Caco-2 (cell line): Measurements from ENCODE around the gene ATF4. TPM values are rescaled to one million over a fixed set of nuclear protein-coding genes. Genes with fewer than 3 reads are reported as not detected.

Experiments used
- Bru-seq: library from RNA; stranded (reverse); fragments of 400-500 nt; gene quantifications from one replicate; lab custom pipeline; 2021; lab: Mats Ljungman, UMichigan
- BruChase-seq, 2 experiments: library from RNA; stranded (reverse); fragments of 400-500 nt; gene quantifications; one replicate each; lab custom pipeline; 2021; lab: Mats Ljungman, UMichigan
- BruUV-seq: library from RNA; stranded (reverse); fragments of 400-500 nt; replicated peaks from 2 replicates; lab custom pipeline; 2021; lab: Mats Ljungman, UMichigan
- CTCF ChIA-PET: fragments of 300-600 bp; sonication (Branson Sonifier 250); formaldehyde crosslinking; loops from one replicate; lab custom pipeline; 2022; ENCODE audit warnings: antibody characterized with exemption; lab: Charles Lee
- POLR2A ChIA-PET: fragments of 300-600 bp; sonication (Branson Sonifier 250); formaldehyde crosslinking; loops from one replicate; lab custom pipeline; 2022; ENCODE audit warnings: antibody characterized with exemption; lab: Charles Lee
- DNase-seq, 2 experiments: peaks; one replicate each; pipeline versions ENCODE4 v3.0.0 to v3.0.0-alpha.2; 2020 to 2022
- H3K27me3 ChIP-seq: replicated peaks from 2 replicates; pipeline ENCODE4 v1.6.0; 2011; ENCODE audit warnings: low read length; ENCODE audit not compliant: control insufficient read depth, insufficient read depth
- H3K36me3 ChIP-seq: 2 replicates; pipeline ENCODE4 v1.5.1; 2011; ENCODE audit warnings: low read length; ENCODE audit not compliant: control insufficient read depth, insufficient read depth
- H3K4me1 ChIP-seq: fragments of 250-450 bp; sonication (Bioruptor Pico); 2 replicates; pipeline ENCODE4 v1.5.1; 2020; ENCODE audit warnings: mild to moderate bottlenecking
- H3K4me3 ChIP-seq: 2 replicates; pipeline ENCODE4 v1.5.1; 2011; ENCODE audit warnings: low read depth, mild to moderate bottlenecking, control low read depth, low read length
- H3K9me3 ChIP-seq: fragments of 250-450 bp; sonication (Bioruptor Pico); 2 replicates; pipeline ENCODE4 v1.5.1; 2020; ENCODE audit warnings: mild to moderate bottlenecking, moderate library complexity
- H3K27ac Mint-ChIP-seq: one replicate; pipeline ENCODE4 v1.8.0; 2022; ENCODE audit warnings: mixed read lengths; ENCODE audit not compliant: unreplicated experiment
- H3K27me3 Mint-ChIP-seq: one replicate; pipeline ENCODE4 v1.8.0; 2022; ENCODE audit warnings: mixed read lengths; ENCODE audit not compliant: insufficient read depth, unreplicated experiment
- H3K36me3 Mint-ChIP-seq: one replicate; pipeline ENCODE4 v1.8.0; 2022; ENCODE audit warnings: mild to moderate bottlenecking, mixed read lengths; ENCODE audit not compliant: insufficient read depth, unreplicated experiment
- H3K4me1 Mint-ChIP-seq: one replicate; pipeline ENCODE4 v1.8.0; 2022; ENCODE audit warnings: low read depth, mixed read lengths; ENCODE audit not compliant: unreplicated experiment
- H3K4me3 Mint-ChIP-seq: one replicate; pipeline ENCODE4 v1.8.0; 2022; ENCODE audit warnings: mild to moderate bottlenecking, moderate library complexity, mixed read lengths; ENCODE audit not compliant: unreplicated experiment
- H3K9me3 Mint-ChIP-seq: one replicate; pipeline ENCODE4 v1.8.0; 2022; ENCODE audit warnings: mixed read lengths; ENCODE audit not compliant: unreplicated experiment
- intact Hi-C: fragments of 100-400 bp; cut with micrococcal nuclease; formaldehyde crosslinking; loops from one replicate; pipeline ENCODE4 v1.10.0; 2022; ENCODE audit not compliant: unreplicated experiment
- long read RNA-seq: library from polyadenylated mRNA; stranded (forward); transcript quantifications from one replicate; pipeline ENCODE4 v2.0.0, GENCODE V29; 2022
- total RNA-seq: library from RNA; stranded (reverse); gene quantifications from 2 replicates; pipeline ENCODE4 v1.2.3, GENCODE V29; 2022
- TF ChIP-seq, protein P1 (sequence below), 2 experiments: fragments of 200-600 bp in 1 of 2; IDR thresholded peaks; 1 replicate in 1 of 2; 2 replicates in 1 of 2; pipeline versions ENCODE4 v1.5.1 to v1.8.0; 2011 to 2022; ENCODE audit warnings: antibody characterized with exemption in 1 of 2, control low read depth in 1 of 2, inconsistent platforms in 1 of 2, low read depth in 1 of 2, low read length in 1 of 2, mild to moderate bottlenecking in 1 of 2, moderate library complexity in 1 of 2; ENCODE audit not compliant: insufficient read depth in 1 of 2, severe bottlenecking in 1 of 2, unreplicated experiment in 1 of 2

Gene ATF4, protein sequence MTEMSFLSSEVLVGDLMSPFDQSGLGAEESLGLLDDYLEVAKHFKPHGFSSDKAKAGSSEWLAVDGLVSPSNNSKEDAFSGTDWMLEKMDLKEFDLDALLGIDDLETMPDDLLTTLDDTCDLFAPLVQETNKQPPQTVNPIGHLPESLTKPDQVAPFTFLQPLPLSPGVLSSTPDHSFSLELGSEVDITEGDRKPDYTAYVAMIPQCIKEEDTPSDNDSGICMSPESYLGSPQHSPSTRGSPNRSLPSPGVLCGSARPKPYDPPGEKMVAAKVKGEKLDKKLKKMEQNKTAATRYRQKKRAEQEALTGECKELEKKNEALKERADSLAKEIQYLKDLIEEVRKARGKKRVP
- total RNA-seq (610 and 647 TPM in 2 replicates), Bru-seq, nascent RNA (percentile 100 among the genes with signal in this experiment), BruChase-seq, experiment 1, labeled RNA remaining after a 2-hour chase (percentile 100 among the genes with signal in this experiment), BruChase-seq, experiment 2, labeled RNA remaining after a 6-hour chase (percentile 100 among the genes with signal in this experiment)
- long read RNA-seq, transcript ATF4-202 (3 exons, 1,419 nt), result major isoform, 268 of 432 reads
- long read RNA-seq, transcript ATF4-201 (2 exons, 2,019 nt), result minor isoform, 13 of 432 reads
- long read RNA-seq, partial matches to known transcripts, result 0 of 432 reads
- long read RNA-seq, other reads (novel, unspliced or antisense), result 151 of 432 reads

DNA sequence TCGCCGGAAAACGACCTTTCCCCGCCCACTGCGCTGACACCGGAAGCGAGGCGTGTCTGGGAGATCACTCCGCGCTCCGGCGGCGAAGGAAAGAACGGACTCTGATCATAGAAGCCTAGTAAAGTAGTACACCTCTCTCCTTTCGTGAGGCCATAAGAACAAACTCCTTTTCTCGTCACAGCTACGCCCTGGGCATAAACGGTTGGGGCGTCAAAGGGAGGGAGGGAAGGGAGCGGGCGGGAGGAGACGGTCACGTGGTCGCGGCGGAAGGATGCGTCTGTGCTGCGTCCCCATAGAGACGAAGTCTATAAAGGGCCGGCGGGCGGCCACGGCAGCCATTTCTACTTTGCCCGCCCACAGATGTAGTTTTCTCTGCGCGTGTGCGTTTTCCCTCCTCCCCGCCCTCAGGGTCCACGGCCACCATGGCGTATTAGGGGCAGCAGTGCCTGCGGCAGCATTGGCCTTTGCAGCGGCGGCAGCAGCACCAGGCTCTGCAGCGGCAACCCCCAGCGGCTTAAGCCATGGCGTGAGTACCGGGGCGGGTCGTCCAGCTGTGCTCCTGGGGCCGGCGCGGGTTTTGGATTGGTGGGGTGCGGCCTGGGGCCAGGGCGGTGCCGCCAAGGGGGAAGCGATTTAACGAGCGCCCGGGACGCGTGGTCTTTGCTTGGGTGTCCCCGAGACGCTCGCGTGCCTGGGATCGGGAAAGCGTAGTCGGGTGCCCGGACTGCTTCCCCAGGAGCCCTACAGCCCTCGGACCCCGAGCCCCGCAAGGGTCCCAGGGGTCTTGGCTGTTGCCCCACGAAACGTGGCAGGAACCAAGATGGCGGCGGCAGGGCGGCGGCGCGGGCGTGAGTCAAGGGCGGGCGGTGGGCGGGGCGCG is at the start of gene ATF4:
TSS of gene ATF4 (plus strand) at position 337 of the 880 bp plus-strand sequence. CDS start 884 bp downstream, outside the sequence.
- no TSS peak for BruUV-seq
- Mint-ChIP-seq H3K27ac (peak within 1 kb of the TSS; percentile 98), H3K36me3 (peaks cover 90% of the 10 kb centered on the region), H3K27me3 (no peaks in the 10 kb centered on the region), H3K9me3 (no peaks in the 10 kb centered on the region), H3K4me1 (peaks cover 38% of the 10 kb centered on the region), H3K4me3 (peak within 1 kb of the TSS; percentile 79)
- Histone ChIP-seq H3K36me3 (peaks cover 6% of the 10 kb centered on the region; the same call in 1 of the 2 replicates), H3K27me3 (no peaks in the 10 kb centered on the region), H3K4me3 (peak within 1 kb of the TSS; percentile 91), H3K4me1 (peaks cover 26% of the 10 kb centered on the region), H3K9me3 (no peaks in the 10 kb centered on the region)
- DNase-seq, result peak; percentile 68 to 90
- intact Hi-C loops, result loop anchor here (2.0 to 10.0 kb wide), 2 partner anchors 18 to 176 kb away; partner anchors contain the start of genes MIEF1 and SYNGR1
- ChIA-PET POLR2A (interaction anchor here (0.6 to 1.0 kb wide), 14 partner anchors 8 to 1024 kb away, joined by 3 to 40 read pairs (median 5); partner anchors contain the start of genes MIEF1, RPL3 and TAB1), CTCF (interaction anchor here (0.6 to 1.3 kb wide), 16 partner anchors 9 to 348 kb away, joined by 3 to 36 read pairs (median 4); partner anchors contain the start of genes MIEF1, RPL3, RPS19BP1 and TAB1)
- TF ChIP-seq, protein P1, sequence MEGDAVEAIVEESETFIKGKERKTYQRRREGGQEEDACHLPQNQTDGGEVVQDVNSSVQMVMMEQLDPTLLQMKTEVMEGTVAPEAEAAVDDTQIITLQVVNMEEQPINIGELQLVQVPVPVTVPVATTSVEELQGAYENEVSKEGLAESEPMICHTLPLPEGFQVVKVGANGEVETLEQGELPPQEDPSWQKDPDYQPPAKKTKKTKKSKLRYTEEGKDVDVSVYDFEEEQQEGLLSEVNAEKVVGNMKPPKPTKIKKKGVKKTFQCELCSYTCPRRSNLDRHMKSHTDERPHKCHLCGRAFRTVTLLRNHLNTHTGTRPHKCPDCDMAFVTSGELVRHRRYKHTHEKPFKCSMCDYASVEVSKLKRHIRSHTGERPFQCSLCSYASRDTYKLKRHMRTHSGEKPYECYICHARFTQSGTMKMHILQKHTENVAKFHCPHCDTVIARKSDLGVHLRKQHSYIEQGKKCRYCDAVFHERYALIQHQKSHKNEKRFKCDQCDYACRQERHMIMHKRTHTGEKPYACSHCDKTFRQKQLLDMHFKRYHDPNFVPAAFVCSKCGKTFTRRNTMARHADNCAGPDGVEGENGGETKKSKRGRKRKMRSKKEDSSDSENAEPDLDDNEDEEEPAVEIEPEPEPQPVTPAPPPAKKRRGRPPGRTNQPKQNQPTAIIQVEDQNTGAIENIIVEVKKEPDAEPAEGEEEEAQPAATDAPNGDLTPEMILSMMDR (IDR thresholded peaks at IDR 0.05; ENCODE audit: insufficient read depth in 1 of 2, low read depth in 1 of 2, low read length in 1 of 2, severe bottlenecking in 1 of 2, unreplicated experiment in 1 of 2), result no peak

DNA sequence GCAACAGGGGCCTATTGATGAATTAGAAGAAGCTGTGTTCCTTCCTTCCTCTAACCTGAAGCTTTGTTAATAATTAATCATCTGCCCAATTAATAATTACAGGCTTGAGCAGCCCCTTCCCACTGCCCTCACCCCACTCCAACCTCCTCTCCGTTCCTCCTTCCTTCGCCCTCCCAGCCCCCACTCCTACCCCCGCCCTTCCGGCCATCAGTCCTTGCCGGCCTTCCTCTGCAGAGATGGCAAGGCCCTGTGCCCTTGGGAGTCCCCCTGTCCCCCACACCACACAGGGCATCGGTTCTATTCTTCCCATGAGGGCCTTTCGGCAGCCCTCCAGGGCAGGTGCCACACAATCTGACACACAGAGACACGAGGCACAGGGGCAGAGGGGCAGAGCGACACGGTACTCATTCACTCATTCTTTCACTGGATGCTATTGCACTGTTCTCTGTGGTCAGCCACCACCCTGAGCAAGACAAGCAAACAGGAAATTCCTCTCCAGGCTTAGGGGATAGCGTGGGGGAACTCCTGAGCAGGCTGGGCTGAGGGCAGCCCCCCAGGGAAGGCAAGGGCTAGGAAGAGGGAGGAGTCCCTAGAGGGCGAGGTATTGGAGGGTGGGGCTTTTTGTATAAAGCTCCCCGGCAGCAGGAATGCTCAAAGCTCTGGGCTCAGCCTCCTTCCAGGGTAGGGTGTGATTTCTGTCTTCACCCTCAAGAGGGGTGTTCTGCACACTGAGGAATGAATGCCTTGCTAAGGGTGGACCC is 48.8 kb upstream of the ATF4 start:
- Mint-ChIP-seq H3K4me3 (peak overlapping the region; percentile 67), H3K4me1 (peaks cover 67% of the 10 kb centered on the region), H3K27me3 (no peaks in the 10 kb centered on the region), H3K36me3 (peaks cover 2% of the 10 kb centered on the region), H3K27ac (peak overlapping the region; percentile 98), H3K9me3 (no peaks in the 10 kb centered on the region)
- Histone ChIP-seq H3K36me3 (no peaks in the 10 kb centered on the region), H3K27me3 (no peaks in the 10 kb centered on the region), H3K4me1 (peaks cover 79% of the 10 kb centered on the region), H3K4me3 (peak overlapping the region; percentile 36; the same call in 1 of the 2 replicates), H3K9me3 (no peaks in the 10 kb centered on the region)
- TF ChIP-seq, protein P1 (IDR thresholded peaks at IDR 0.05; ENCODE audit: insufficient read depth in 1 of 2, low read depth in 1 of 2, low read length in 1 of 2, severe bottlenecking in 1 of 2, unreplicated experiment in 1 of 2), result no peak
- BruUV-seq, result no TSS peak
- intact Hi-C loops, result loop anchor here (5.0 kb wide), 1 partner anchor 526 kb away; no protein-coding TSS in a partner anchor
- POLR2A ChIA-PET, result interaction anchor here (0.6 to 1.2 kb wide), 3 partner anchors 19 to 142 kb away, joined by 5 to 7 read pairs (median 6); no protein-coding TSS in a partner anchor
- peak; percentile 56 to 80 for DNase-seq
- CTCF ChIA-PET, result interaction anchor here (0.6 to 3.2 kb wide), 9 partner anchors 19 to 128 kb away, joined by 3 to 13 read pairs (median 3); partner anchors contain the start of genes ATF4, MIEF1 and TAB1
